Measurements from ENCODE around the gene SGMS1. TPM values are rescaled to one million over a fixed set of nuclear protein-coding genes. Genes with fewer than 3 reads are reported as not detected.
A peak's percentile ranks its signal among the peaks of the same experiment; 100 is the strongest.

SGMS1 gene
- total and polyA plus RNA-seq, 11 donors: 6.9 to 40.6 (median 19.6) TPM

GRCh38 chr10:50403074-50403473, 220.7 kb downstream of the SGMS1 start:
- intact Hi-C loops (cut with DNase I): no loop called here
- ATAC-seq (no peak), DNase-seq (no peak)
- no peak overlapping the region for H3K27ac ChIP-seq
- H3K4me3 ChIP-seq: no peak overlapping the region
- peaks cover 0 to 3% (median 0%) of the 10 kb centered on the region in 9 donors for H3K36me3 ChIP-seq
- H3K4me1 ChIP-seq: peaks cover 0 to 47% (median 10%) of the 10 kb centered on the region in 12 donors
- 93 to 96% (median 95%) methylated on average over 6 of the region's 6 CpGs for WGBS, 4 donors
- no peaks in the 10 kb centered on the region for H3K27me3 ChIP-seq
- TF ChIP-seq POLR2A (IDR thresholded peaks at IDR 0.05): no peak
- TF ChIP-seq, protein P1, sequence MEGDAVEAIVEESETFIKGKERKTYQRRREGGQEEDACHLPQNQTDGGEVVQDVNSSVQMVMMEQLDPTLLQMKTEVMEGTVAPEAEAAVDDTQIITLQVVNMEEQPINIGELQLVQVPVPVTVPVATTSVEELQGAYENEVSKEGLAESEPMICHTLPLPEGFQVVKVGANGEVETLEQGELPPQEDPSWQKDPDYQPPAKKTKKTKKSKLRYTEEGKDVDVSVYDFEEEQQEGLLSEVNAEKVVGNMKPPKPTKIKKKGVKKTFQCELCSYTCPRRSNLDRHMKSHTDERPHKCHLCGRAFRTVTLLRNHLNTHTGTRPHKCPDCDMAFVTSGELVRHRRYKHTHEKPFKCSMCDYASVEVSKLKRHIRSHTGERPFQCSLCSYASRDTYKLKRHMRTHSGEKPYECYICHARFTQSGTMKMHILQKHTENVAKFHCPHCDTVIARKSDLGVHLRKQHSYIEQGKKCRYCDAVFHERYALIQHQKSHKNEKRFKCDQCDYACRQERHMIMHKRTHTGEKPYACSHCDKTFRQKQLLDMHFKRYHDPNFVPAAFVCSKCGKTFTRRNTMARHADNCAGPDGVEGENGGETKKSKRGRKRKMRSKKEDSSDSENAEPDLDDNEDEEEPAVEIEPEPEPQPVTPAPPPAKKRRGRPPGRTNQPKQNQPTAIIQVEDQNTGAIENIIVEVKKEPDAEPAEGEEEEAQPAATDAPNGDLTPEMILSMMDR (IDR thresholded peaks at IDR 0.05): no peak
- peaks cover 0 to 11% (median 0%) of the 10 kb centered on the region in 12 donors for H3K9me3 ChIP-seq

DNA sequence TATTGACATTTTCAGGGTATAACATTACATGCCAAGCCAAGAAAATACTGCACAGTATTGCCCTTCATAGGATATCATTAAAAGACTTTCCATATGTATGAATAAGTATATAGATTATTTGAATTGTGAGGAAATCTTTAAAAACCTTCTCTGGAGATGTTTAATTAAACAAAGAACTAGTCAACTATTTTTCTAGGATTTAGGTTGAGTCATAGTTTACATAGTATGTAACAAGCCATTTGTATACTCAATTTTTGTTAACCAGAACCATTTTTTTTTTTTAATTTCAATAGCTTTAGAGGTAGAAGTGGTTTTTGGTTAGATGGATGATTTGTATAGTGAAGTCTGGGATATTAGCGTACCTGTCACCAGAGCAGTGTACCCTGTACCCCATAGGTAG, 221.3 kb downstream of the SGMS1 start:
- Histone ChIP-seq H3K27me3 (no peaks in the 10 kb centered on the region), H3K4me3 (no peak overlapping the region), H3K27ac (no peak overlapping the region), H3K9me3 (peaks cover 0 to 11% (median 0%) of the 10 kb centered on the region in 12 donors), H3K36me3 (peaks cover 0 to 3% (median 0%) of the 10 kb centered on the region in 9 donors), H3K4me1 (peaks cover 0 to 53% (median 16%) of the 10 kb centered on the region in 12 donors)
- ATAC-seq: no peak
- intact Hi-C loops (cut with DNase I): no loop called here
- 94 to 100% (median 96%) methylated on average over 1 of the region's 1 CpG for WGBS, 4 donors
- TF ChIP-seq, protein P1 (IDR thresholded peaks at IDR 0.05): no peak
- no peak for TF ChIP-seq POLR2A (IDR thresholded peaks at IDR 0.05)
- DNase-seq: no peak

- H3K9me3 ChIP-seq: peaks cover 0 to under 1% (median 0%) of the 10 kb centered on the region in 12 donors
- no peaks in the 10 kb centered on the region for H3K27me3 ChIP-seq
- H3K4me1 ChIP-seq: peaks cover 0 to 70% (median 24%) of the 10 kb centered on the region in 12 donors
- intact Hi-C loops (cut with DNase I): no loop called here
- no peak overlapping the region for H3K4me3 ChIP-seq
- DNase-seq (peak in 1 of 5 donors; percentile 18), ATAC-seq (no peak)
- TF ChIP-seq POLR2A (IDR thresholded peaks at IDR 0.05): no peak
- TF ChIP-seq, protein P1 (IDR thresholded peaks at IDR 0.05): no peak
- no peak overlapping the region for H3K27ac ChIP-seq
- H3K36me3 ChIP-seq: no peaks in the 10 kb centered on the region
- 66 to 82% (median 76%) methylated on average over 3 of the region's 3 CpGs for WGBS, 4 donors
These were observed 223.1 kb downstream of the SGMS1 start for GRCh38 chr10:50400694-50401093.

- WGBS, 4 donors: 41 to 47% (median 44%) methylated on average over 4 of the region's 4 CpGs
- no peak for ATAC-seq
These were observed 224.9 kb downstream of the SGMS1 start for GRCh38 chr10:50398823-50399222.

More at GRCh38 chr10:50398823-50399222, 224.9 kb downstream of the SGMS1 start:
- H3K4me3 ChIP-seq: no peak overlapping the region
- intact Hi-C loops (cut with DNase I): no loop called here
- H3K36me3 ChIP-seq: no peaks in the 10 kb centered on the region
- DNase-seq: no peak
- no peak for TF ChIP-seq POLR2A (IDR thresholded peaks at IDR 0.05)
- TF ChIP-seq, protein P1 (IDR thresholded peaks at IDR 0.05): no peak
- H3K4me1 ChIP-seq: peaks cover 0 to 74% (median 30%) of the 10 kb centered on the region in 12 donors
- H3K27me3 ChIP-seq: no peaks in the 10 kb centered on the region
- peak overlapping the region in 1 of 12 donors; percentile 5 for H3K27ac ChIP-seq
- no peaks in the 10 kb centered on the region for H3K9me3 ChIP-seq

Measured in heart left ventricle (tissue), 16 donors.